ENCODE measurements around the gene TULP3. TPM values are rescaled to one million over a fixed set of nuclear protein-coding genes. Genes with fewer than 3 reads are reported as not detected.

The TULP3 gene
- total and polyA plus RNA-seq, 2 of the 8 experiments (the other 6 are each of a cell fraction or from before 2014, with no cell fraction given): 18.4 to 21.2 TPM

DNA sequence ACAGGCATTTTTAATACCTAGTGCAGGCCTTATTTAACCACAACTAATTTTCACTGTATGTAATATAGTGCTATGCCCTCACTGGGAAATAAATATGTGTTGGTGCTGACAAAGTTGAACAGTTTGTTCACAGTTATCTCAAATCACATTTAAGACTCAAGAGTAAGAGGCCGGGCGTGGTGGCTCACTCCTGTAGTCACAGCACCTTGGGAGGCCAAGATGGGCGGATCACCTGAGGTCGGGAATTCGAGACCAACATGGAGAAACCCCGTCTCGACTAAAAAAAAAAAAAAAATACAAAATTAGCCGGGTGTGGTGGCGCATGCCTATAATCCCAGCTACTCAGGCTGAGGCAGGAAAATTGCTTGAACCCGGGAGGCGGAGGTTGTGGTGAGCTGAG is 45.6 kb downstream of the TULP3 start:
- no peak overlapping the region for H2BK5ac ChIP-seq (ENCODE audit: low read depth, low read length)
- H3K18ac ChIP-seq (ENCODE audit: extremely low read depth, low read length): no peak overlapping the region
- no peak overlapping the region for H3K4ac ChIP-seq (replicated peaks; ENCODE audit: insufficient read length, low read depth, low read length)
- H3K9me3 ChIP-seq (ENCODE audit: insufficient read depth in 2 of 2, low read depth in 1 of 2, low read length in 1 of 2): no peaks in the 10 kb centered on the region
- no peak overlapping the region for H2BK120ac ChIP-seq (replicated peaks; ENCODE audit: low read depth, low read length)
- no peaks in the 10 kb centered on the region for H3K79me1 ChIP-seq (ENCODE audit: low read depth, low read length)
- no peak overlapping the region for H3K4me2 ChIP-seq (ENCODE audit: insufficient read depth in 1 of 2, low read depth in 2 of 2, low read length in 2 of 2)
- H3K4me3 ChIP-seq (ENCODE audit: extremely low read depth in 1 of 4, insufficient read depth in 2 of 4, low read depth in 3 of 4, low read length in 4 of 4): no peak overlapping the region
- no peak overlapping the region for H3K23ac ChIP-seq (ENCODE audit: insufficient read length)
- no peak overlapping the region for H4K5ac ChIP-seq (ENCODE audit: insufficient read length, low read depth, low read length)
- DNase-seq (ENCODE audit: low read depth in 1 of 2, low spot score in 2 of 2) (no peak), FAIRE-seq (no peak)
- no peak overlapping the region for H2BK20ac ChIP-seq (ENCODE audit: low read length)
- no peak overlapping the region for H3K9ac ChIP-seq (replicated peaks in 1 of 4; ENCODE audit: extremely low read depth in 1 of 4, low read depth in 3 of 4, low read length in 3 of 4)
- H4K8ac ChIP-seq (ENCODE audit: extremely low read depth, insufficient read depth, low read length): no peak overlapping the region
- no peak overlapping the region for H3K14ac ChIP-seq (ENCODE audit: insufficient read length)
- H2BK15ac ChIP-seq (ENCODE audit: low read length): no peak overlapping the region
- no peak overlapping the region for H2BK12ac ChIP-seq (ENCODE audit: low read depth, low read length)
- no peak overlapping the region for H2AK5ac ChIP-seq (ENCODE audit: low read depth, low read length)
- peaks cover 0 to 2% of the 10 kb centered on the region in 2 experiments for H4K20me1 ChIP-seq (replicated peaks in 1 of 2; ENCODE audit: control insufficient read depth in 1 of 2, insufficient read depth in 2 of 2, low read length in 2 of 2)
- H3K79me2 ChIP-seq (ENCODE audit: control insufficient read depth in 1 of 2, insufficient read depth in 2 of 2, low read length in 2 of 2): no peaks in the 10 kb centered on the region
- H3K36me3 ChIP-seq (ENCODE audit: control insufficient read depth in 2 of 4, insufficient read depth in 4 of 4, low read length in 3 of 4): peaks cover 0 to 28% (median 6%) of the 10 kb centered on the region in 4 experiments; a peak in 6 of 8 replicates
- ChIA-PET POLR2A (ENCODE audit: partially characterized antibody) (no interaction called here), CTCF (ENCODE audit: partially characterized antibody) (interaction anchor here (1.1 to 4.2 kb wide), 2 partner anchors 8 to 20 kb away, joined by 3 to 21 read pairs; no protein-coding TSS in a partner anchor)
- H3K4me1 ChIP-seq (replicated peaks in 1 of 4; ENCODE audit: control insufficient read depth in 3 of 4, insufficient read depth in 4 of 4, low read length in 3 of 4): no peaks in the 10 kb centered on the region
- no peak overlapping the region for H3K56ac ChIP-seq (replicated peaks; ENCODE audit: insufficient read length, low read depth, low read length)
- H3K27me3 ChIP-seq (replicated peaks in 1 of 4; ENCODE audit: control insufficient read depth in 3 of 4, extremely low read depth in 1 of 4, insufficient read depth in 3 of 4, low read length in 3 of 4): no peaks in the 10 kb centered on the region
- H3K27ac ChIP-seq (ENCODE audit: low read depth, low read length): no peak overlapping the region
- H2AFZ ChIP-seq (ENCODE audit: low read length): no peak overlapping the region
- H3K23me2 ChIP-seq (ENCODE audit: low read depth, low read length): 0 out of 2 replicates have a peak, but pooled peaks cover 1% of the 10 kb centered on the region
- WGBS, 2 experiments (ENCODE audit: extremely low coverage in 1 of 2, insufficient coverage in 1 of 2, insufficient read length in 1 of 2, insufficient replicate concordance in 2 of 2, low coverage in 1 of 2, low lambda C conversion rate in 2 of 2, missing lambda C conversion rate in 1 of 2): 89% methylated on average over 11 of the region's 11 CpGs; no CpG with 5 or more reads in 1 of the 2 experiments
- H4K91ac ChIP-seq (replicated peaks; ENCODE audit: insufficient read length, low read length): no peak overlapping the region
- TF ChIP-seq KDM1A (IDR thresholded peaks at IDR 0.05; ENCODE audit: borderline replicate concordance, low read length) (no peak), HDAC2 (IDR thresholded peaks at IDR 0.05; ENCODE audit: borderline replicate concordance in 1 of 2, low read depth in 2 of 2, low read length in 2 of 2) (no peak), TAF7 (optimal IDR thresholded peaks at IDR 0.05; ENCODE audit: borderline replicate concordance, low read depth, low read length) (no peak), POLR2A (IDR thresholded peaks at IDR 0.05; ENCODE audit: control extremely low read depth in 1 of 2, low read depth in 2 of 2, low read length in 2 of 2) (no peak), BACH1 (IDR thresholded peaks at IDR 0.05; ENCODE audit: low read length) (no peak), YY1 (IDR thresholded peaks at IDR 0.05; ENCODE audit: low read depth, low read length) (no peak), POU5F1 (IDR thresholded peaks at IDR 0.05; ENCODE audit: low read depth, low read length) (no peak)
